Colonic mucosa (tissue), 4 donors: ENCODE data around the gene SAA1. TPM values are rescaled to one million over a fixed set of nuclear protein-coding genes. Genes with fewer than 3 reads are reported as not detected.
"Not testable (repeated sequence)": the region's sequence is repeated elsewhere in the genome, so short reads cannot be mapped to it uniquely, and the experiment has no call there.

ENCODE experiments used
- DNase-seq: peaks from one replicate; pipeline ENCODE4 v3.0.0-alpha.2; 2020
- H3K27ac ChIP-seq: fragments of 200-600 bp; one replicate; pipeline ENCODE4 v1.8.0; 2021
- H3K27me3 ChIP-seq: fragments of 200-600 bp; one replicate; pipeline ENCODE4 v1.8.0; 2021
- H3K36me3 ChIP-seq: fragments of 200-600 bp; one replicate; pipeline ENCODE4 v1.8.0; 2021
- H3K4me1 ChIP-seq: fragments of 200-600 bp; one replicate; pipeline ENCODE4 v1.8.0; 2021; ENCODE audit warnings: mild to moderate bottlenecking
- H3K4me3 ChIP-seq: fragments of 200-600 bp; one replicate; pipeline ENCODE4 v1.8.0; 2021
- H3K9ac ChIP-seq, 2 donors: one replicate each; pipeline ENCODE4 v1.7.0; 2013; ENCODE audit warnings: control low read depth in 2 of 2, low read depth in 2 of 2, low read length in 2 of 2
- H3K9me3 ChIP-seq: fragments of 200-600 bp; one replicate; pipeline ENCODE4 v1.8.0; 2021
- intact Hi-C: fragments of 100-400 bp; cut with DNase I; formaldehyde crosslinking; loops from one replicate; pipeline ENCODE4 v1.14.1; 2022
- total RNA-seq, 2 donors: library from RNA; stranded (reverse); fragmentation: NEBNext Ultra II Directional in 1 of 2; extraction: Animal tissue kit (Norgen Biotek cat#: 25700) in 1 of 2; gene quantifications; one replicate each; pipeline ENCODE4 v1.2.1, GENCODE V29; 2021
- TF ChIP-seq, protein P1 (sequence below): fragments of 200-600 bp; IDR thresholded peaks from one replicate; pipeline ENCODE4 v1.8.0; 2022; ENCODE audit warnings: antibody characterized with exemption, mild to moderate bottlenecking
- donor health status: healthy.
- donor health status: DM: no; HTN: no; CAD: no.
- donor health status: DM: no; HTN: no; CAD: no.

Gene SAA1
- total RNA-seq, 2 donors from 2014 or later: 3.7 to 16.8 TPM

DNA sequence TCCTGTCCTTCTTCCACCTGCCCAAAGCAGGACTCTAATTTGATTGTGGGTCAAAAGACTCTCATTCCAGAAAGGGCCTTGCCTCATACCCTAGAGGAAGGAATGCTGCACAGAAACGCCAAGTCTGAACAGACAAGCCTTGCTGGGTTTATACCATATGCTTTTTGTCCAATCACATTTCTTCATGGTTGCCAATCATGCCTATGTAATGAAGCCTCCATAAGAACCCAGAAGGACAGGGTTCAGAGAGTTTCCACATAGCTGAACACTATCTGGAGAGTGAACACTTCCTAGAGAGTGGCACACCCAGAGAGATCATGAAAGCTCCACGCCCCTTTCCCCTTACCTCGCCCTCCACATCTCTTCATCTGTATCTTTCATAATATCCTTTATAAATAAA is 12.8 kb upstream of the SAA1 start:
- DNase-seq: no peak
- no peak overlapping the region for H3K9ac ChIP-seq
- intact Hi-C loops: no loop called here
- H3K27ac ChIP-seq: no peak overlapping the region
- TF ChIP-seq, protein P1, sequence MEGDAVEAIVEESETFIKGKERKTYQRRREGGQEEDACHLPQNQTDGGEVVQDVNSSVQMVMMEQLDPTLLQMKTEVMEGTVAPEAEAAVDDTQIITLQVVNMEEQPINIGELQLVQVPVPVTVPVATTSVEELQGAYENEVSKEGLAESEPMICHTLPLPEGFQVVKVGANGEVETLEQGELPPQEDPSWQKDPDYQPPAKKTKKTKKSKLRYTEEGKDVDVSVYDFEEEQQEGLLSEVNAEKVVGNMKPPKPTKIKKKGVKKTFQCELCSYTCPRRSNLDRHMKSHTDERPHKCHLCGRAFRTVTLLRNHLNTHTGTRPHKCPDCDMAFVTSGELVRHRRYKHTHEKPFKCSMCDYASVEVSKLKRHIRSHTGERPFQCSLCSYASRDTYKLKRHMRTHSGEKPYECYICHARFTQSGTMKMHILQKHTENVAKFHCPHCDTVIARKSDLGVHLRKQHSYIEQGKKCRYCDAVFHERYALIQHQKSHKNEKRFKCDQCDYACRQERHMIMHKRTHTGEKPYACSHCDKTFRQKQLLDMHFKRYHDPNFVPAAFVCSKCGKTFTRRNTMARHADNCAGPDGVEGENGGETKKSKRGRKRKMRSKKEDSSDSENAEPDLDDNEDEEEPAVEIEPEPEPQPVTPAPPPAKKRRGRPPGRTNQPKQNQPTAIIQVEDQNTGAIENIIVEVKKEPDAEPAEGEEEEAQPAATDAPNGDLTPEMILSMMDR: no peak
- H3K36me3 ChIP-seq: no peaks in the 10 kb centered on the region
- H3K27me3 ChIP-seq: no peaks in the 10 kb centered on the region
- no peak overlapping the region for H3K4me3 ChIP-seq
- H3K4me1 ChIP-seq: no peaks in the 10 kb centered on the region
- H3K9me3 ChIP-seq: no peaks in the 10 kb centered on the region

DNA sequence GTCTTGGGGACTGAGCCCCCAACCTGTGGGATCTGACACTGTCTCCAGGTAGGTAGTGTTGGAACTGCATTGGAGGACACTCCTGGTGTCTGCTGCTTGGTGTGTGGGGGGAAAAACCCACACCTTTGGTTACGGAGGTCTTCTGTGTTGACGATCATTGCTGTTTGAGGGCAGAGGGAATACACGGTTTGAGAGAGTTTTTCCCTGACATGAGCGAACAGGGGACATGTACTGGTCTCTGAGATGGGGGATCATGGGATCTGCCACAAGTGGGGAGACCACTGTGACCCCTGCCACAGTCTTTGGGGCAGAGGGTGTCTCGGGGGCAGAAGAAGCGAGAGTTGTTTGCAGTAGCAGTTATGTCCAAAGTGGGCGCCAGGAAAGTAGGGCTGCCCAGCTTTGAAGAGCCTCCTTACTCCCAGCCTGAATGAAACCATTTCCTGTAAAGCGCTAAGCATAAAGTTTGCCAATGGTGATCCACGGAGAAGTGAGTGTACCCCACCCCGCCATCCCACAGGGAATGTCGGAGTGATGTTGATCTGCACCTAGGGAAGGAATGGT is 12.2 kb upstream of the SAA1 start:
- DNase-seq: no peak
- Histone ChIP-seq H3K36me3 (no peaks in the 10 kb centered on the region), H3K27ac (no peak overlapping the region), H3K4me3 (no peak overlapping the region), H3K9ac (no peak overlapping the region), H3K27me3 (no peaks in the 10 kb centered on the region), H3K9me3 (no peaks in the 10 kb centered on the region), H3K4me1 (no peaks in the 10 kb centered on the region)
- intact Hi-C loops: no loop called here
- TF ChIP-seq, protein P1: no peak

DNA sequence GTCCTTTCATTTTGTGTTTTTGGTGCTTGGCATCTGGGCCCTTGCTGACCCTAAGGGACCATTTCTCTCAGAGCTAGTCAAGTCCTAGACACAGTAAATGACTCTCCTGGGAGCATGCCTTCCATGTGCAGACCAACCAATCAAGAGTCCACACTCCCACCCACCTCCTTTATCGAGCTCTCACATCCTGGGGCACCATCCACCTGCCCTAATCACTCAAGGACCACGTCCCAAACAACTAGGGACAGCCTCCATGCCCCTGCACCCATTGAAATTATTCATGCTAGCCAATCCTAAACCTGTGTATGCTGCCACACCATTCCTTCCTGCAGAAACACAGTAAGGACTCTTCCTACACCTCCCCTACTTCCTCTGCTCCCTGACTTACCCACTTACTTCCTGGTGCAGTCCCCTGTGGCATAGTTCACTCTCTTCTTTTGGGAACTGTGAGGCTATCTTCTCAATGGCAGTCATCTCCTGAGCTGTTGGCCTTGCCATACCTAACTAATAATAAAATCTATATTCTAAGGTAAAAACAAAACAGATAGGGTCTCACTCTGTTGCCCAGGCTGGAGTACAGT is 11.2 kb upstream of the SAA1 start:
- Histone ChIP-seq H3K4me3 (no peak overlapping the region), H3K36me3 (no peaks in the 10 kb centered on the region), H3K27me3 (no peaks in the 10 kb centered on the region), H3K9ac (no peak overlapping the region), H3K4me1 (no peaks in the 10 kb centered on the region), H3K9me3 (no peaks in the 10 kb centered on the region), H3K27ac (no peak overlapping the region)
- TF ChIP-seq, protein P1: no peak
- DNase-seq: no peak
- intact Hi-C loops: no loop called here

DNA sequence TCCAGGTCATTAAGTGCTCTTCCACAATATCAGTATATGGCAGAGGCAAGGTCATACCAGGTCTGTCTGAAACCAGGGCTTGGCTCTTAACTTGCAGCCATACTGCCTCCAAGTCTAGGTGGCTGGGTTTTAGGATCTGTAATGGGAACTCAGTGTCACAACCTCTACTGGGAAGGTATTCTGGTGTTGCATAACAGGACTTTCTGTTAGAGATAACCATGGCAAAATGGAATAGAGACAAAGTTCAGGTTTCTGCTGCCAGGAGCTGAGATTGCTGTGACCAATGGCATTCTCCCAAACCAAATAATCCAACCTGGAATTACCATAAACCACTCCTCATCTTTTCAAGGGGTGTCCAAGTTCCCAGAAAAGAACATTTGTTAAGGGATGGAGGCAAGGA is 6.8 kb upstream of the SAA1 start:
- Histone ChIP-seq H3K9me3 (no peaks in the 10 kb centered on the region), H3K27ac (no peak overlapping the region), H3K4me1 (no peaks in the 10 kb centered on the region), H3K9ac (no peak overlapping the region), H3K27me3 (no peaks in the 10 kb centered on the region), H3K36me3 (no peaks in the 10 kb centered on the region), H3K4me3 (no peak overlapping the region)
- intact Hi-C loops: no loop called here
- TF ChIP-seq, protein P1: no peak
- DNase-seq: no peak

DNA sequence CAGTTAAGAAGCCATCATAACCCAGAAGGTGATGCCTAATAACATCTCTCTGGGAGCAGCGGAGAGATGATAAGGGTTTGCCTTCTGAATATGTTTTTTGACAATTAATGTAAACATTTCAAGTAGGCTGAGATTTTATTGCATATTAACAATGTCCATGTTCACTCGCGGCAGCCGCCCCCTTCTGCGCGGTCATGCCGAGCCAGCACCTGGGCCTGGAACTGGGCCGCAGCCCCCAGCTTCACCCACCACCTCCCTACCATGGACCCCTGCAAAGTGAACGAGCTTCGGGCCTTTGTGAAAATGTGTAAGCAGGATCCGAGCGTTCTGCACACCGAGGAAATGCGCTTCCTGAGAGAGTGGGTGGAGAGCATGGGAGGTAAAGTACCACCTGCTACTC is 4.3 kb upstream of the SAA1 start:
- intact Hi-C loops: no loop called here
- Histone ChIP-seq H3K9me3 (no peaks in the 10 kb centered on the region), H3K36me3 (no peaks in the 10 kb centered on the region), H3K27me3 (no peaks in the 10 kb centered on the region), H3K4me1 (no peaks in the 10 kb centered on the region), H3K9ac (no peak overlapping the region), H3K27ac (no peak overlapping the region), H3K4me3 (no peak overlapping the region)
- DNase-seq: no peak
- TF ChIP-seq, protein P1: no peak

DNA sequence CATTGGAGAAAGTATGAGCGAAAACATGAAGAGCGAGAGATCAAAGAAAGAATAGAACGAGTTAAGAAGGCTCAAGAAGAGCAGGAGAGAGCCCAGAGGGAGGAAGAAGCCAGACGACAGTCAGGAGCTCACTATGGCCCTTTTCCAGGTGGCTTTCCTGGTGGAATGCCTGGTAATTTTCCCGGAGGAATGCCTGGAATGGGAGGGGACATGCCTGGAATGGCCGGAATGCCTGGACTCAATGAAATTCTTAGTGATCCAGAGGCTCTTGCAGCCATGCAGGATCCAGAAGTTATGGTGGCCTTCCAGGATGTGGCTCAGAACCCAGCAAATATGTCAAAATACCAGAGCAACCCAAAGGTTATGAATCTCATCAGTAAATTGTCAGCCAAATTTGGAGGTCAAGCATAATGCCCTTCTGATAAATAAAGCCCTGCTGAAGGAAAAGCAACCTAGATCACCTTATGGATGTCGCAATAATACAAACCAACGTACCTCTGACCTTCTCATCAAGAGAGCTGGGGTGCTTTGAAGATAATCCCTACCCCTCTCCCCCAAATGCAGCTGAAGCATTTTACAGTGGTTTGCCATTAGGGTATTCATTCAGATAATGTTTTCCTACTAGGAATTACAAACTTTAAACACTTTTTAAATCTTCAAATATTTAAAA is 3.2 kb upstream of the SAA1 start:
- H3K27ac ChIP-seq, H3K4me1 ChIP-seq, H3K4me3 ChIP-seq, H3K9me3 ChIP-seq, H3K36me3 ChIP-seq, intact Hi-C loops, DNase-seq, H3K27me3 ChIP-seq, H3K9ac ChIP-seq: not testable (repeated sequence)
